ENCODE results near the gene TBCD. TPM values are rescaled to one million over a fixed set of nuclear protein-coding genes. Genes with fewer than 3 reads are reported as not detected.

Gene TBCD
- total RNA-seq, 1 experiment from 2014 or later, result 129 TPM

GRCh38 chr17:82806645-82807044, 54.8 kb downstream of the TBCD start:
- H3K4me1 Mint-ChIP-seq, result peaks cover 8 to 13% of the 10 kb centered on the region in 2 experiments
- WGBS (ENCODE audit: extremely low coverage, insufficient read length, low lambda C conversion rate), result no CpG with 5 or more reads among the region's 21 CpGs
- no peak for TF ChIP-seq CTCF (conservative IDR thresholded peaks at IDR 0.05)

More at GRCh38 chr17:82806645-82807044, 54.8 kb downstream of the TBCD start:
- H2BK5ac ChIP-seq (ENCODE audit: insufficient read length, low read length), result no peak overlapping the region
- H2BK120ac ChIP-seq (ENCODE audit: low read depth, low read length, poor library complexity, severe bottlenecking), result no peak overlapping the region
- no peak overlapping the region for H4K8ac ChIP-seq (replicated peaks; ENCODE audit: insufficient read length, low read depth, low read length)
- no peak overlapping the region for H2BK15ac ChIP-seq (ENCODE audit: low read depth, low read length)
- no peak overlapping the region for H3K4ac ChIP-seq (ENCODE audit: low read depth, low read length)
- no peak overlapping the region for H4K91ac ChIP-seq (ENCODE audit: insufficient read length, low read depth, low read length)
- no peaks in the 10 kb centered on the region for H3K27me3 ChIP-seq (ENCODE audit: insufficient read depth, low read length)
- H3K79me2 ChIP-seq (ENCODE audit: insufficient read depth, low read length), result 0 out of 2 replicates have a peak, but pooled peaks cover 1% of the 10 kb centered on the region
- H4K5ac ChIP-seq (ENCODE audit: insufficient read length, low read depth, low read length), result no peak overlapping the region
- H3K27ac Mint-ChIP-seq, result peak overlapping the region in 2 of 3 experiments; percentile 34 to 58; a peak in 2 of 7 replicates
- no peak overlapping the region for H3K23ac ChIP-seq (ENCODE audit: insufficient read length, low read depth, low read length)
- H3K27ac ChIP-seq (ENCODE audit: insufficient read length, low read depth, low read length), result no peak overlapping the region
- H3K18ac ChIP-seq (ENCODE audit: insufficient read length, low read depth, low read length), result no peak overlapping the region
- no peak overlapping the region for H2AK5ac ChIP-seq (ENCODE audit: insufficient read length, low read length)
- H3K27me3 Mint-ChIP-seq (ENCODE audit: low read depth), result no peaks in the 10 kb centered on the region
- no peak overlapping the region; the same call in 1 of the 2 replicates for H3K14ac ChIP-seq (ENCODE audit: insufficient read depth, low read length)
- no peak overlapping the region for H2AFZ ChIP-seq (ENCODE audit: low read length)
- H3K9me3 Mint-ChIP-seq, result peaks cover 7 to 10% of the 10 kb centered on the region in 2 experiments
- H3K79me1 ChIP-seq (ENCODE audit: insufficient read depth, low read depth, low read length, poor library complexity, severe bottlenecking), result no peaks in the 10 kb centered on the region
- H3K4me2 ChIP-seq (ENCODE audit: insufficient read depth, insufficient read length, low read length), result no peak overlapping the region
- H4K20me1 ChIP-seq (ENCODE audit: control insufficient read depth, insufficient read depth, insufficient read length), result no peaks in the 10 kb centered on the region
- no peak overlapping the region for H2BK12ac ChIP-seq (ENCODE audit: insufficient read length, low read depth, low read length)
- no peak overlapping the region for H3K56ac ChIP-seq (ENCODE audit: insufficient read length, low read depth, low read length)
- no peak overlapping the region for H2BK20ac ChIP-seq (ENCODE audit: low read depth, low read length, poor library complexity, severe bottlenecking)
- H3K23me2 ChIP-seq (ENCODE audit: insufficient read length, low read depth, low read length, poor library complexity, severe bottlenecking), result no peaks in the 10 kb centered on the region
- H3K4me1 ChIP-seq (ENCODE audit: insufficient read depth, low read length), result no peaks in the 10 kb centered on the region
- peaks cover 2% of the 10 kb centered on the region for H3K9me3 ChIP-seq (ENCODE audit: control insufficient read depth, low read depth, low read length)
- no peak overlapping the region for H3T11ph ChIP-seq (ENCODE audit: low read length)
- no peak for DNase-seq
- H3K4me3 Mint-ChIP-seq, result no peak overlapping the region
- peaks cover 20 to 61% (median 59%) of the 10 kb centered on the region in 3 experiments for H3K36me3 Mint-ChIP-seq (ENCODE audit: insufficient read depth in 1 of 3, low read depth in 3 of 3)
- H3K9ac ChIP-seq (ENCODE audit: extremely low read depth, insufficient read length, low read length), result no peak overlapping the region
